H1 (cell line): ENCODE data around the gene BCL2. TPM values are rescaled to one million over a fixed set of nuclear protein-coding genes. Genes with fewer than 3 reads are reported as not detected.

Experiments
- CTCF ChIA-PET: fragments of 300-600 bp; sonication (Branson Sonifier 250); formaldehyde crosslinking; loops from one replicate; lab custom pipeline; 2021; ENCODE audit not compliant: partially characterized antibody; lab: Charles Lee
- POLR2A ChIA-PET: fragments of 300-600 bp; sonication (Branson Sonifier 250); formaldehyde crosslinking; loops from one replicate; lab custom pipeline; 2021; ENCODE audit warnings: inconsistent platforms; ENCODE audit not compliant: partially characterized antibody; lab: Charles Lee
- DNase-seq, 2 experiments: peaks; one replicate each; pipeline versions ENCODE4 v3.0.0 to v3.0.0-alpha.2; 2010 to 2022; ENCODE audit warnings: low spot score in 2 of 2, low read depth in 1 of 2, mixed read lengths in 1 of 2
- FAIRE-seq: peaks from 2 replicates; lab custom pipeline; 2011; peaks lifted over from hg19 to GRCh38; lab: Jason Lieb, UNC
- H2AFZ ChIP-seq: 2 replicates; pipeline ENCODE4 v1.8.1; 2012; ENCODE audit warnings: low read length, inconsistent platforms
- H2AK5ac ChIP-seq: 2 replicates; pipeline ENCODE4 v1.6.1; 2013; ENCODE audit warnings: low read depth, low read length
- H2BK120ac ChIP-seq: replicated peaks from 2 replicates; pipeline ENCODE3; 2013; ENCODE audit warnings: low read depth, low read length, inconsistent platforms
- H2BK12ac ChIP-seq: 2 replicates; pipeline ENCODE4 v1.6.1; 2013; ENCODE audit warnings: low read depth, low read length
- H2BK15ac ChIP-seq: 2 replicates; pipeline ENCODE4 v1.6.1; 2013; ENCODE audit warnings: low read length
- H2BK20ac ChIP-seq: 2 replicates; pipeline ENCODE4 v1.6.1; 2013; ENCODE audit warnings: low read length
- H2BK5ac ChIP-seq: 2 replicates; pipeline ENCODE4 v1.6.1; 2013; ENCODE audit warnings: low read depth, low read length
- H3K14ac ChIP-seq: 2 replicates; pipeline ENCODE4 v1.6.1; 2013; ENCODE audit warnings: inconsistent platforms; ENCODE audit not compliant: insufficient read length
- H3K18ac ChIP-seq: 2 replicates; pipeline ENCODE4 v1.6.1; 2013; ENCODE audit warnings: low read length; ENCODE audit errors: extremely low read depth
- H3K23ac ChIP-seq: 2 replicates; pipeline ENCODE4 v1.6.1; 2013; ENCODE audit warnings: inconsistent platforms; ENCODE audit not compliant: insufficient read length
- H3K23me2 ChIP-seq: 2 replicates; pipeline ENCODE4 v1.6.1; 2013; ENCODE audit warnings: low read depth, low read length
- H3K27ac ChIP-seq: 2 replicates; pipeline ENCODE4 v1.6.1; 2011; ENCODE audit warnings: low read depth, low read length, inconsistent platforms
- H3K27me3 ChIP-seq, 4 experiments: replicated peaks in 1 of 4; 1 replicate in 1 of 4; 2 replicates in 3 of 4; pipeline versions ENCODE4 v1.6.1 to v1.8.1; 2011 to 2013; ENCODE audit warnings: low read length in 3 of 4, mild to moderate bottlenecking in 3 of 4, inconsistent platforms in 2 of 4, mixed read lengths in 2 of 4, moderate library complexity in 1 of 4; ENCODE audit not compliant: control insufficient read depth in 3 of 4, insufficient read depth in 3 of 4; ENCODE audit errors: extremely low read depth in 1 of 4
- H3K36me3 ChIP-seq, 4 experiments: 2 replicates each; pipeline versions ENCODE4 v1.6.1 to v1.8.1; 2011 to 2013; ENCODE audit warnings: mild to moderate bottlenecking in 4 of 4, low read length in 3 of 4, moderate library complexity in 2 of 4, control low read depth in 1 of 4, inconsistent platforms in 1 of 4; ENCODE audit not compliant: insufficient read depth in 4 of 4, control insufficient read depth in 2 of 4
- H3K4ac ChIP-seq: replicated peaks from 2 replicates; pipeline ENCODE3; 2013; ENCODE audit warnings: low read length, low read depth, mixed read lengths, inconsistent platforms; ENCODE audit not compliant: insufficient read length
- H3K4me1 ChIP-seq, 4 experiments: replicated peaks in 1 of 4; 1 replicate in 1 of 4; 2 replicates in 3 of 4; pipeline versions ENCODE4 v1.6.1 to v1.8.1; 2011 to 2013; ENCODE audit warnings: low read length in 3 of 4, inconsistent platforms in 2 of 4, mixed read lengths in 1 of 4; ENCODE audit not compliant: insufficient read depth in 4 of 4, control insufficient read depth in 3 of 4
- H3K4me2 ChIP-seq, 2 experiments: 2 replicates each; pipeline versions ENCODE4 v1.6.1 to v1.8.1; 2011 to 2013; ENCODE audit warnings: low read depth in 2 of 2, low read length in 2 of 2, control low read depth in 1 of 2, inconsistent platforms in 1 of 2, mild to moderate bottlenecking in 1 of 2; ENCODE audit not compliant: insufficient read depth in 1 of 2
- H3K4me3 ChIP-seq, 4 experiments: fragments of 200-600, 300-600 bp in 1 of 4; sonication (generic), shearing (Covaris generic), sonication (Bioruptor Twin) in 1 of 4; 2 replicates each; pipeline versions ENCODE4 v1.5.1 to v1.8.1; 2011 to 2016; ENCODE audit warnings: low read length in 4 of 4, low read depth in 3 of 4, control low read depth in 2 of 4, inconsistent platforms in 2 of 4, mild to moderate bottlenecking in 2 of 4, mixed read lengths in 1 of 4, moderate library complexity in 1 of 4; ENCODE audit not compliant: insufficient read depth in 2 of 4; ENCODE audit errors: extremely low read depth in 1 of 4
- H3K56ac ChIP-seq: replicated peaks from 2 replicates; pipeline ENCODE3; 2013; ENCODE audit warnings: low read depth, mild to moderate bottlenecking, mixed read lengths, low read length, inconsistent platforms; ENCODE audit not compliant: insufficient read length
- H3K79me1 ChIP-seq: 2 replicates; pipeline ENCODE4 v1.6.1; 2013; ENCODE audit warnings: low read depth, low read length, control low read depth
- H3K79me2 ChIP-seq, 2 experiments: 2 replicates each; pipeline versions ENCODE4 v1.6.1 to v1.8.1; 2012 to 2013; ENCODE audit warnings: low read length in 2 of 2, mild to moderate bottlenecking in 2 of 2, inconsistent platforms in 1 of 2; ENCODE audit not compliant: insufficient read depth in 2 of 2, control insufficient read depth in 1 of 2
- H3K9ac ChIP-seq, 4 experiments: replicated peaks in 1 of 4; 1 replicate in 1 of 4; 2 replicates in 3 of 4; pipeline versions ENCODE4 v1.6.1 to v1.8.1; 2011 to 2013; ENCODE audit warnings: low read depth in 3 of 4, low read length in 3 of 4, control low read depth in 2 of 4, mild to moderate bottlenecking in 2 of 4, moderate library complexity in 2 of 4, inconsistent platforms in 1 of 4; ENCODE audit errors: extremely low read depth in 1 of 4
- H3K9me3 ChIP-seq, 2 experiments: 2 replicates each; pipeline versions ENCODE4 v1.6.1 to v1.8.1; 2012 to 2013; ENCODE audit warnings: mild to moderate bottlenecking in 2 of 2, moderate library complexity in 2 of 2, control low read depth in 1 of 2, inconsistent platforms in 1 of 2, low read depth in 1 of 2, low read length in 1 of 2, mixed read lengths in 1 of 2; ENCODE audit not compliant: insufficient read depth in 2 of 2
- H4K20me1 ChIP-seq, 2 experiments: replicated peaks in 1 of 2; 2 replicates each; pipeline versions ENCODE3 to v1.8.1; 2011 to 2013; ENCODE audit warnings: inconsistent platforms in 2 of 2, low read length in 2 of 2, mild to moderate bottlenecking in 1 of 2; ENCODE audit not compliant: insufficient read depth in 2 of 2, control insufficient read depth in 1 of 2
- H4K5ac ChIP-seq: 2 replicates; pipeline ENCODE4 v1.6.1; 2013; ENCODE audit warnings: low read length, low read depth, mixed read lengths, inconsistent platforms; ENCODE audit not compliant: insufficient read length
- H4K8ac ChIP-seq: 2 replicates; pipeline ENCODE4 v1.8.0; 2013; ENCODE audit warnings: mild to moderate bottlenecking, moderate library complexity, low read length, inconsistent platforms; ENCODE audit not compliant: insufficient read depth; ENCODE audit errors: extremely low read depth
- H4K91ac ChIP-seq: replicated peaks from 2 replicates; pipeline ENCODE3; 2013; ENCODE audit warnings: low read length, mixed read lengths, inconsistent platforms; ENCODE audit not compliant: insufficient read length
- CHD1 ChIP-seq: IDR thresholded peaks from 2 replicates; pipeline ENCODE4 v1.6.1; 2012; ENCODE audit warnings: low read depth, low read length, improper control_type of control experiment
- EGR1 ChIP-seq: IDR thresholded peaks from 2 replicates; pipeline ENCODE4 v1.6.1; 2011; ENCODE audit warnings: low read depth, low read length, borderline replicate concordance
- EZH2 ChIP-seq: fragments of 200-600 bp; sonication (generic); IDR thresholded peaks from 2 replicates; pipeline ENCODE4 v1.7.1; 2012; ENCODE audit warnings: low read depth, mild to moderate bottlenecking, moderate library complexity, low read length, inconsistent platforms; ENCODE audit not compliant: severe bottlenecking
- FOSL1 ChIP-seq: IDR thresholded peaks from 2 replicates; pipeline ENCODE4 v1.6.1; 2011; ENCODE audit warnings: mild to moderate bottlenecking, low read depth, low read length, moderate library complexity; ENCODE audit not compliant: insufficient read depth
- KDM4A ChIP-seq: IDR thresholded peaks from one replicate; pipeline ENCODE4 v1.7.1; 2012; ENCODE audit warnings: low read depth, mild to moderate bottlenecking, moderate library complexity, low read length, inconsistent platforms; ENCODE audit not compliant: severe bottlenecking
- SP2 ChIP-seq: IDR thresholded peaks from 2 replicates; pipeline ENCODE4 v1.6.1; 2012; ENCODE audit warnings: mild to moderate bottlenecking, low read length, inconsistent platforms
- WGBS, 2 experiments: shearing (Covaris generic) in 1 of 2; methylation state at CpG; one replicate each; pipeline versions ENCODE4 v1.1.6 to v1.1.7; 2013 to 2015; ENCODE audit warnings: low lambda C conversion rate in 2 of 2, mixed read lengths in 2 of 2, inconsistent platforms in 1 of 2, low coverage in 1 of 2, missing lambda C conversion rate in 1 of 2; ENCODE audit not compliant: insufficient replicate concordance in 2 of 2, insufficient coverage in 1 of 2, insufficient read length in 1 of 2; ENCODE audit errors: extremely low coverage in 1 of 2, missing lambda C conversion rate in 1 of 2; 5-methylcytosine and 5-hydroxymethylcytosine counted together
- polyA plus RNA-seq, 7 experiments: library from polyadenylated mRNA; depleted of rRNA in 3 of 7; stranded (reverse) in 5 of 7; unstranded in 2 of 7; fragments of >200 nt in 5 of 7; fragments of 200-250 nt in 2 of 7; gene quantifications; 1 replicate in 5 of 7; 2 replicates in 1 of 7; 4 replicates in 1 of 7; pipeline versions ENCODE4 v1.2.1 to v1.2.3, GENCODE V29; 2011 to 2013; ENCODE audit warnings: missing spikeins in 2 of 7, mixed read lengths in 2 of 7
- total RNA-seq: library from RNA; stranded (reverse); fragmentation: NEBNext Ultra II Directional; extraction: Animal tissue kit (Norgen Biotek cat#: 25700); gene quantifications from 2 replicates; pipeline ENCODE4 v1.2.1, GENCODE V29; 2021
- TF ChIP-seq, protein P1 (sequence below), 3 experiments: IDR thresholded peaks; 1 replicate in 2 of 3; 2 replicates in 1 of 3; pipeline versions ENCODE4 v1.5.1 to v1.6.1; 2011; ENCODE audit warnings: low read length in 3 of 3, mild to moderate bottlenecking in 3 of 3, inconsistent platforms in 2 of 3, low read depth in 1 of 3, moderate library complexity in 1 of 3; ENCODE audit not compliant: insufficient read depth in 1 of 3; ENCODE audit errors: control extremely low read depth in 1 of 3

The BCL2 gene
- total and polyA plus RNA-seq, 2 of the 8 experiments (the other 6 are each of a cell fraction or from before 2014, with no cell fraction given), result 0.59 to 4.5 TPM

DNA sequence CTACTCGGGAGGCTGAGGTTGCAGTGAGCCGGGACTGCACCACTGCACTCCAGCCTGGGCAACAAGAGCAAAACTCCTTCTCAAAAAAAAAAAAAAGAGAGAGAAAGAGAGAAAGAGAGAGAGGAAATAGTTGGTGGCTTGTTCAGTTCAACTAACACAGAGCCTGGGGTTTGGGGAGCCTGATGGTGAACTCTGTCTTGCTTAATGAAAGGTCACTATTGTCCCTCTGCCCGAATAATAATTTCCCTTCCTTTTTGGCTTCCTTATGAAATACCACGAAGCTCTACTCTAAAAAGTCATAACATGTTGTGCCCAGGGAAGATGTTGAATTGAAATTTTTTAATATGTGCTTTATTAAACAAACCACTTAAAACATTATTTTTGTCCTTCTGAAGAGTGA, 17.3 kb downstream of the BCL2 start:
- no peak overlapping the region for H2BK5ac ChIP-seq
- FAIRE-seq (no peak), DNase-seq (no peak)
- H2BK120ac ChIP-seq, result no peak overlapping the region
- no peak overlapping the region for H3K4ac ChIP-seq
- no peak overlapping the region for H2BK12ac ChIP-seq
- H3K14ac ChIP-seq, result no peak overlapping the region
- no peaks in the 10 kb centered on the region for H3K27me3 ChIP-seq
- H3K4me3 ChIP-seq, result no peak overlapping the region
- no peaks in the 10 kb centered on the region for H4K20me1 ChIP-seq
- H3K4me2 ChIP-seq, result no peak overlapping the region
- no peak overlapping the region for H3K23ac ChIP-seq
- no peak overlapping the region for H4K8ac ChIP-seq
- no peak overlapping the region for H2BK15ac ChIP-seq
- H3K36me3 ChIP-seq, result no peaks in the 10 kb centered on the region
- H3K79me2 ChIP-seq, result no peaks in the 10 kb centered on the region
- no peak overlapping the region for H4K5ac ChIP-seq
- CTCF ChIA-PET, result interaction anchor here (0.6 to 2.1 kb wide), 4 partner anchors 13 to 284 kb away, joined by 3 to 9 read pairs (median 6); no protein-coding TSS in a partner anchor
- no peak overlapping the region for H4K91ac ChIP-seq
- H3K27ac ChIP-seq, result no peak overlapping the region
- no peaks in the 10 kb centered on the region for H3K79me1 ChIP-seq
- no peaks in the 10 kb centered on the region for H3K9me3 ChIP-seq
- 77% methylated on average over 4 of the region's 4 CpGs; no CpG with 5 or more reads in 1 of the 2 experiments for WGBS, 2 experiments
- H3K56ac ChIP-seq, result no peak overlapping the region
- no peak overlapping the region for H3K9ac ChIP-seq
- no peak overlapping the region for H2BK20ac ChIP-seq
- H3K23me2 ChIP-seq, result no peaks in the 10 kb centered on the region
- POLR2A ChIA-PET, result interaction anchor here (0.9 kb wide), 1 partner anchor 63 kb away, joined by 4 read pairs; no protein-coding TSS in a partner anchor
- peaks cover 4 to 6% (median 5%) of the 10 kb centered on the region in 4 experiments; a peak in 4 of 7 replicates for H3K4me1 ChIP-seq
- H3K18ac ChIP-seq, result no peak overlapping the region
- no peak overlapping the region for H2AFZ ChIP-seq
- H2AK5ac ChIP-seq, result no peak overlapping the region
- TF ChIP-seq FOSL1 (no peak), EZH2 (no peak), SP2 (no peak), EGR1 (no peak), KDM4A (no peak), CHD1 (no peak)
- TF ChIP-seq, protein P1, sequence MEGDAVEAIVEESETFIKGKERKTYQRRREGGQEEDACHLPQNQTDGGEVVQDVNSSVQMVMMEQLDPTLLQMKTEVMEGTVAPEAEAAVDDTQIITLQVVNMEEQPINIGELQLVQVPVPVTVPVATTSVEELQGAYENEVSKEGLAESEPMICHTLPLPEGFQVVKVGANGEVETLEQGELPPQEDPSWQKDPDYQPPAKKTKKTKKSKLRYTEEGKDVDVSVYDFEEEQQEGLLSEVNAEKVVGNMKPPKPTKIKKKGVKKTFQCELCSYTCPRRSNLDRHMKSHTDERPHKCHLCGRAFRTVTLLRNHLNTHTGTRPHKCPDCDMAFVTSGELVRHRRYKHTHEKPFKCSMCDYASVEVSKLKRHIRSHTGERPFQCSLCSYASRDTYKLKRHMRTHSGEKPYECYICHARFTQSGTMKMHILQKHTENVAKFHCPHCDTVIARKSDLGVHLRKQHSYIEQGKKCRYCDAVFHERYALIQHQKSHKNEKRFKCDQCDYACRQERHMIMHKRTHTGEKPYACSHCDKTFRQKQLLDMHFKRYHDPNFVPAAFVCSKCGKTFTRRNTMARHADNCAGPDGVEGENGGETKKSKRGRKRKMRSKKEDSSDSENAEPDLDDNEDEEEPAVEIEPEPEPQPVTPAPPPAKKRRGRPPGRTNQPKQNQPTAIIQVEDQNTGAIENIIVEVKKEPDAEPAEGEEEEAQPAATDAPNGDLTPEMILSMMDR (IDR thresholded peaks at IDR 0.05; ENCODE audit: control extremely low read depth in 1 of 3, insufficient read depth in 1 of 3, low read depth in 1 of 3, low read length in 3 of 3), result no peak
